Measurements from ENCODE around the gene WDSUB1.

WDSUB1 gene

DNA sequence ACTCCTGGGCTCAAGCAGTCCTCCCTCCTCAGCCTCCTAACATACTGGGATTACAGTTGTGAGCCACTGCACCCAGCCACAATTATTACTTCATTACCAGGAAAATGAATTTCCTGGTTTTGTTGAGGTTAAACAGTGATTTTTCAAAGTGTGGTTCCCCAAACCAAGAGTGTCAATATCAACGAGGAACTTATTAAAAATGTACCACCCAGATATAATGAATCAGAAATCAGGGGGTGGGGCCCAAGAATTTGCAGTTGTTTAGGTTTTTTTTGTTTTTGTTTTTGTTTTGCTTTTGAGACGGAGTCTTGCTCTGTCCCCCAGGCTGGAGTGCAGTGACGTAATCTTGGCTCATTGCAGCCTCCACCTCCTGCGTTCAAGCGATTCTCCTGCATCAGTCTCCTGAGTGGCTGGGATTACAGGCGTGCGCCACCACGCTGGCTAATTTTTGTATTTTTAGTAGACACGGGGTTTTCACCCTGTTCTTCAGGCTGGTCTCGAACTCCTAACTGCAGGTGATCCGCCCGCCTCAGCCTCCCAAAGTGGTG lies 94.1 kb downstream of the WDSUB1 start:
- DNase-seq, result no peak

DNA sequence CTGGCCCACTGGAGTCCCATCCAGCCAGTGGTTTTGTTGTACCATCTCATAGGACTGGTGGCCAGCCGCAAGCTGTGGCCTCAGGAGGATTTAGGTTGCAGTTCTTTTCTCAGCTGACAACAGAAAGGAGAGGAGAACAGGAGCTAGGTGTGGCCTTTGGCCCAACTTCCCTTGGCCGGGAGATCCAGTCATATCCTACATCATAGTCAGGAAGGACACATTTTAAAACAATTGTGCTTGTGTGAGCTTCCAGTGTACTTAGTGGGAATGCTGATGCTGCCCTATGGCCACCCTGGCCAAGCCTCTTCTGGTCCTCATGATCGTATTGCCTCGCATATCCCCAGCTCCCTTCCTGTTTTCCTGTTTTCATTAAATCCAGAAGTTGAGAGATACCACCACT lies 98.1 kb downstream of the WDSUB1 start:
- DNase-seq, result no peak

DNA sequence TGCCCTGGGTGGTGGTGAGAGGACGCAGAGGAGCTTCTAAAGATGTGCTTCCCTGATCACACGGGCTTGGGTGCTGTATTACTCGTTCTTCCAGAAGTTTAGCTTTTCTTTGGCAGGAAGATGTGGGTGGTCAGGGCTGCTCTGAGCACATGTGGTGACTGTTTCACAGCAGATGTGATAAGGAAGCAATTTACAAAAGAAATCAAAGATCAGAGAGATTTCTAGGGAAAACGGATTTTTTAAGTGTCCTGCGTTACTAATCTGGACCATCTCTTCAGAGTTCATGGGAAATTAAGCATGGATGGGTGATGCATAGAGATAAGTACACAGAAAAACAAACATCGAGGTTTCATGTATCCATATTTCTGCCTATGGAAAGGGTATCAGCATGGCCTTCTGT lies 99.4 kb downstream of the WDSUB1 start:
- DNase-seq, result no peak

DNA sequence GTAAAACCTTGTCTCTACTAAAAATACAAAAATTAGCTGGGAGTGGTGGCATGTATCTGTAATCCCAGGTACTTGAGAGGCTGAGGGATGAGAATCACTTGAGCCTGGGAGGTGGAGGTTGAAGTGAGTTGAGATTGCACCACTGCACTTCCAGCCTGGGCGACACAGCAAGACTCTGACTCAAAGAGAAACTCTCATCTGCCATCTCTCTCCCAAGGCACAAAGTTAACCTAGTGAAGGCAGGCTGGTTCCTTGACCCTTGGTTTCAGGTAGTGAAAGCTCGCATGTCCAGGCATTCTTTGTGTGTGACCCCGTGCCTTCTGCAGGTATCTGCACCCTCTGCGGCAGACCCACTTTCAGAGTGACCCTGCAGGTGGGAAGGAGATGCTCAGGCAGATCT lies 100.0 kb downstream of the WDSUB1 start:
- DNase-seq, result no peak

Data from NCI-H526 treated with DMSO at 0.1 percent for 48 hours (cell line).